Bronchial epithelial cell (primary cell): Measurements from ENCODE around the gene DCC. TPM values are rescaled to one million over a fixed set of nuclear protein-coding genes. Genes with fewer than 3 reads are reported as not detected.

Experiments used
- DNase-seq: peaks from one replicate; pipeline ENCODE4 v3.0.0-alpha.2; 2010; ENCODE audit warnings: low read depth
- FAIRE-seq: peaks from 2 replicates; lab custom pipeline; 2011; peaks lifted over from hg19 to GRCh38; lab: Jason Lieb, UNC
- H3K27me3 ChIP-seq: 2 replicates; pipeline ENCODE4 v1.5.1; 2011; ENCODE audit warnings: low read length; ENCODE audit not compliant: control insufficient read depth, insufficient read depth
- H3K36me3 ChIP-seq: 2 replicates; pipeline ENCODE4 v1.5.1; 2011; ENCODE audit warnings: low read length; ENCODE audit not compliant: control insufficient read depth, insufficient read depth
- H3K4me3 ChIP-seq: 2 replicates; pipeline ENCODE4 v1.5.1; 2011; ENCODE audit warnings: mild to moderate bottlenecking, low read depth, low read length, control low read depth
- CTCF ChIP-seq: IDR thresholded peaks from 2 replicates; pipeline ENCODE4 v1.5.1; 2011; ENCODE audit warnings: mild to moderate bottlenecking, moderate library complexity, low read length, control low read depth, inconsistent platforms; ENCODE audit not compliant: insufficient read depth, severe bottlenecking
- total RNA-seq: library from RNA; depleted of rRNA; stranded (reverse); fragments of >200 nt; gene quantifications from 2 replicates; pipeline ENCODE4 v1.2.1, GENCODE V29; 2014

DCC gene
- total RNA-seq, 1 donor from 2014 or later = not detected

- Histone ChIP-seq H3K36me3 (no peaks in the 10 kb centered on the region), H3K27me3 (no peaks in the 10 kb centered on the region), H3K4me3 (no peak overlapping the region)
- FAIRE-seq (no peak), DNase-seq (no peak)
- TF ChIP-seq CTCF = no peak
Observed at GRCh38 chr18:52322307-52322706, 17.7 kb upstream of the DCC start.

- Histone ChIP-seq H3K4me3 (no peak overlapping the region), H3K27me3 (no peaks in the 10 kb centered on the region), H3K36me3 (no peaks in the 10 kb centered on the region)
- TF ChIP-seq CTCF = no peak
- DNase-seq = no peak
- FAIRE-seq = no peak
Observed at GRCh38 chr18:52323802-52324201, 16.2 kb upstream of the DCC start.

- no peaks in the 10 kb centered on the region for H3K27me3 ChIP-seq
- DNase-seq = no peak
- no peak for FAIRE-seq
- no peak for TF ChIP-seq CTCF
- no peaks in the 10 kb centered on the region for H3K36me3 ChIP-seq
- H3K4me3 ChIP-seq = no peak overlapping the region
Observed at GRCh38 chr18:52325997-52326396, 14.0 kb upstream of the DCC start.

- no peak for FAIRE-seq
- H3K27me3 ChIP-seq = no peaks in the 10 kb centered on the region
Observed at GRCh38 chr18:52333860-52334259, 6.1 kb upstream of the DCC start.

GRCh38 chr18:52334307-52334706 is 5.7 kb upstream of the DCC start:
- Histone ChIP-seq H3K36me3 (no peaks in the 10 kb centered on the region), H3K4me3 (no peak overlapping the region), H3K27me3 (peaks cover 2% of the 10 kb centered on the region)
- no peak for DNase-seq
- FAIRE-seq = peak; percentile 32
- TF ChIP-seq CTCF = no peak

More at GRCh38 chr18:52333860-52334259, 6.1 kb upstream of the DCC start:
- DNase-seq = no peak
- TF ChIP-seq CTCF = no peak
- no peaks in the 10 kb centered on the region for H3K36me3 ChIP-seq
- no peak overlapping the region for H3K4me3 ChIP-seq

GRCh38 chr18:52334896-52335295 is 5.1 kb upstream of the DCC start:
- H3K27me3 ChIP-seq = peaks cover 3% of the 10 kb centered on the region
- DNase-seq = peak; percentile 58
- FAIRE-seq = no peak

More at GRCh38 chr18:52334896-52335295, 5.1 kb upstream of the DCC start:
- no peak for TF ChIP-seq CTCF
- Histone ChIP-seq H3K36me3 (no peaks in the 10 kb centered on the region), H3K4me3 (no peak overlapping the region)
